OCI-M1 (cell line): ENCODE data around the gene CMAS.
A peak's percentile ranks its signal among the peaks of the same experiment; 100 is the strongest.
"Not testable (repeated sequence)": the region's sequence is repeated elsewhere in the genome, so short reads cannot be mapped to it uniquely, and the experiment has no call there.

Source experiments
- DNase-seq: peaks from one replicate; lab custom pipeline; 2025; lab: John Stamatoyannopoulos, UW

The CMAS gene

DNA sequence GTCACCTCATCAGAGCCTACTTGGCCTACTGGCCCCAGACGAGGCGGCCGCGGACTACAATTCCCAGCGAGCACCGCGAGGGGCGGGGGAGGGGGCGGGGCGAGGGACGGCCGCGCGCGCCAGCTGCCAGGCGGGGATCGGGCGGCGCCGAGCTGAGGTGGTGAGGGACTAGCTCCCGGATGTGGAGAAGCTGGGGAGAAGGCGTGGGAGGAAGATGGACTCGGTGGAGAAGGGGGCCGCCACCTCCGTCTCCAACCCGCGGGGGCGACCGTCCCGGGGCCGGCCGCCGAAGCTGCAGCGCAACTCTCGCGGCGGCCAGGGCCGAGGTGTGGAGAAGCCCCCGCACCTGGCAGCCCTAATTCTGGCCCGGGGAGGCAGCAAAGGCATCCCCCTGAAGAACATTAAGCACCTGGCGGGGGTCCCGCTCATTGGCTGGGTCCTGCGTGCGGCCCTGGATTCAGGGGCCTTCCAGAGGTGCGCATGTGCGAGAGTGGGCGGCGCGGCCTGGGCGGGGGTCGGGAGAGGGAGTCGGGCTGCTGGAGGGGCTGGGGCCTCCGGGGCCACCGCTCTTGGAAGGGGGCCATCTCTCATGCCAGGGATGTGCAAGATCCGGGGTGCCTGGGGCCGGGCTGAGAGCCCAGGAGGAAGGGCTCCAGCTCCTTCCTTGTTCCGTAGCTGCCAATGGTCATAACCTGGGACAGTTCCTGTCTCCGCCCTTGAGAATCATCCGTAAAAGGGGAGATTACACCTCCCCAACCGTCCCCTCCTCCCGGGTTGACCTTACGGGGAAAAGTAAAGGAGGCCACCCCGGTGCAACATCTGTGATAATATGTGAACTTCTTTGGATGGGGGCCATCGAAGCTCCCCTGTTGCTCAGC lies at the start of gene CMAS:
TSS of gene CMAS (plus strand) at position 129 of the 878 bp plus-strand sequence. CDS start at position 215, 86 bp downstream.
- peak; percentile 83 for DNase-seq

DNA sequence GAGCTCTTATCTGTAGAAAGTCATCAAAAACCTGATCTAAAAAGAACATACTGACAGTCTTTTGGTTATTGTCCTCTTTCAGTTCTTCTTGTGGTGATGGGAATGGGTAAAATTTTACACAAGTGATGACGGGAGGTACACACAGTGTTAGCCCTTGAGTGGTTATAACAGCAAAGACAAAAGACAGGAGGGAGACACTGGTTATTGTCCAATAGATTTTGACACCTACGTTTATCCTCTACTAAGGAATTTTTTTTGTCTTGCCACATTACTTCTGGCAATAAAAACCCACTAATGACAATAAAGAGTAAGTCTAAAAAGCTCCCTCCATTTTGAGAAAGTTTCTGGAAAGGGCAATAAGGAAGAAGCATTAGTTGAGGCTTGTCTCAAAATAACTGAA lies 47.7 kb upstream of the CMAS start:
- DNase-seq = no peak

GRCh38 chr12:21998782-21999181 lies 47.2 kb upstream of the CMAS start:
- no peak for DNase-seq

- no peak for DNase-seq
Observed at GRCh38 chr12:22002430-22002829, 43.6 kb upstream of the CMAS start.

DNA sequence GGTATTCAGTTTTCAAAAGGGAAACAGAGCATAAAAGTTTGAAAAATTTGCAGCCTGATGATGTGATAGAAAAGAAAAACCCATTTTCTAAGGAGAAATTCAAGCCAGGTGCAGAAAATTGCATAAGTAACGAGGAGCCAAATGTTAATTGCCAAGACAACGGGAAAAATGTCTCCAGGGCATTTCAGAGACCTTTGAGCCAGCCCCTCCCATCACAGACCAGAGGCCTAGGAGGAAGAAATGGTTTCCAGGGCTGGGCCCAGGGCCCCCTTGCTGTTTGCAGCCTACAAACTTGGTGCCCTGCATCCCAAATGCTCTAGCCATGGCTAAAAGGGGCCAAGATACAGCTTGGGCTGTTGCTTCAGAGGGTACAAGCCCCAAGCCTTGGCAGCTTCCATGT lies 38.2 kb upstream of the CMAS start:
- DNase-seq = not testable (repeated sequence)

DNA sequence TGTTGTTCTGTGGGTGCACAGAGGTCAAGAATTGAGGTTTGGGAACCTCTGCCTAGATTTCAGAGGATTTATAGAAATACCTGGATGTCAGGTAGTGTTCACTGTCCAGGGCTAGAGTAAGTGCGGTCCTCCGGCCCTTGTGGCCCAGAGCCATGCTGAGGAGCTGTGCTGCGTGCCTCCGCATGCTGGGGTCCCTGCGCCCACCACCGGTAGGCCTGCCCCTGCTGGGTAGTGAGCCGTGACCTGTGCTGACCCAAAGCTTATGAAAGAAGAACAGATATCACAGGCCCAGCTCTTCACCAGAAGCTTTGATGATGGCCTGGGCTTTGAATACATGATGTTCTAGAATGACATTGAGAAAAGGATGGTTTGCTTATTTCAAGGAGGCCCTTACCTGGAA lies 37.8 kb upstream of the CMAS start:
- no peak for DNase-seq

GRCh38 chr12:22014041-22014782 lies 31.8 kb upstream of the CMAS start:
- no peak for DNase-seq

- no peak for DNase-seq
Observed at GRCh38 chr12:22014783-22015144, 31.3 kb upstream of the CMAS start.

GRCh38 chr12:22016982-22017381 lies 29.0 kb upstream of the CMAS start:
- DNase-seq = no peak

DNA sequence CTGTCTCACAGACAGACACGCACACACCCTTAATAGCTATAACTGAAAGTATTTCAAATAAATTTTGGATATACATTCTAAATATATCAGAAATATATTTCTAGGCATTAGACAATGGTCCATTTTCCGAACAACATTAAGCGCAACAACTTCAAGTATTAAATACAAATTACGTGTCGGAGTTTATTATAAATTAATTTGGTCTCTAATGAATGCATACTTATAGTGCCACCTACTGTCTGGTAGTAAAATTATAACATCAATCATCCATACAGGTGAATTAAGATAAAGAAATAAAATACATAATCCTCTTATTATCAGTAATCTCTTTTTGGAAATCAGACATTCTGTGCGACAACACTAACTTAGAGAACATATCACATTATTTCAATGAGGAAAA lies 27.2 kb upstream of the CMAS start:
- DNase-seq = peak; percentile 30

- not testable (repeated sequence) for DNase-seq
Observed at GRCh38 chr12:22023489-22023888, 22.5 kb upstream of the CMAS start.

- DNase-seq = no peak
Observed at GRCh38 chr12:22029491-22029890, 16.5 kb upstream of the CMAS start.

DNA sequence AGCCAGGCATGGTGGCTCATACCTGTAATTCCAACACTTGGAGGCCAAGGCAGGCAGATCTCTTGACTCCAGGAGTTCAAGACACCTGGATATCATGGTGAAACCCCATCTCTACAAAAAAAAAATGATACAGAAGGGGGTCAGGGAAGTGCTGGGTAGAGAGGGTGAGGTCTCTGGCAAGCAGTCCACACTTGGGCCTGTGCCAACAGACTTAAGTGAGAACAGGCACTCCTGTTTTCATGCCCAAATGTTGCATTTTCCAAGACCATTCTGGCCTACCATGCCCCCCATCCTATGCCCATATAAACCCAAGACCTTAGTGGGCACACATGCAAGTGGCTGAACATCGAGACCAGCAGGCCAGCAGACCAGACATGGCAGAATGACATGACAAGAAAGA lies 16.0 kb upstream of the CMAS start:
- DNase-seq = no peak

DNA sequence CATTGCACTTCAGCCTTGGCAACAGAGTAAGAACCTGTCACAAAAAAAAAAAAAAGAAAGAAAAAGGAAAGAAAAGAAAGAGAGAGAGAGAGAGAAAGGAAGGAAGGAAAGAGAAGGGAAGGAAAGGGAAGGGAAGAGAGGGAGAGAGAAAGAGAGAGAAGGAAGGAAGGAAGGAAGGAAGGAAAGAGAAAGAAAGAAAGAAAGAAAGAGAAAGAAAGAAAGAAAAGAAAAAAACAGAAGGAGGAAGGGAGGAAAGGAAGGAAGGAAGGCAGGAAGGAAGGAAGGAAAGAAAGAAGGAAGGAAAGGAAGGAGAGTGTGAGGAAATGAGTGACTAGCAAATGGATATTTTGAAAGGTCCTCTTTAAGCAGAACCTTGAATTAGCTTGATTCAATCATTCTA lies 13.3 kb upstream of the CMAS start:
- no peak for DNase-seq

- peak; percentile 42 for DNase-seq
Observed at GRCh38 chr12:22034709-22035506, 11.1 kb upstream of the CMAS start.

- DNase-seq = peak; percentile 27
Observed at GRCh38 chr12:22037947-22038346, 8.1 kb upstream of the CMAS start.

- DNase-seq = no peak
Observed at GRCh38 chr12:22038734-22039133, 7.3 kb upstream of the CMAS start.

DNA sequence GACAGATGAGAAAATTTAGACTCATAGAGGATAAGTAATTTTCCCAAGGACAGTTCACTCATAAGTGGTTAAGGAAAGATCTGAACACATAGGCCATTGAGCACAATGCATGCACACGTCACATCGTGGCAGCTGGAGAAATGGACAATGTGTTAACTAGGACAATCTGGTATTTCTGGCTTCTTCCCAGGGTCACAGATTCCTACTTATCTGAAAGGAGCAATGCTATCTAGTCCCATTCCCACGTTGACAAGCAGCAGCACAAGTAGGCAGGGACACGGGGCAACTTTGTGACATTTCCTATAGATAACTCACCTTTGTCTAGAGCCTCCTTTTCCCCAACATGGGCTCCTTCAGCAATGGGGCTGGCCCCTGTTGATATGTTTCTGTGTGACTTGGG lies 6.7 kb upstream of the CMAS start:
- DNase-seq = no peak

GRCh38 chr12:22042976-22043669 lies 2.9 kb upstream of the CMAS start:
- no peak for DNase-seq

GRCh38 chr12:22043943-22044342 lies 2.1 kb upstream of the CMAS start:
- DNase-seq = peak; percentile 10

- no peak for DNase-seq
Observed at GRCh38 chr12:22044391-22044790, 1.6 kb upstream of the CMAS start.

GRCh38 chr12:22046968-22047390 lies 961 bp downstream of the CMAS start:
- no peak for DNase-seq
